GM19240 (cell line): Measurements from ENCODE around the gene ARPC1A.
"Not testable (repeated sequence)": the region's sequence is repeated elsewhere in the genome, so short reads cannot be mapped to it uniquely, and the experiment has no call there.

Experiments used
- DNase-seq: peaks from one replicate; pipeline ENCODE4 v3.0.0; 2011; ENCODE audit warnings: low spot score; ENCODE audit not compliant: insufficient read length

ARPC1A gene

GRCh38 chr7:99386584-99387238 is 61.0 kb downstream of the ARPC1A start:
- DNase-seq, result no peak

- DNase-seq, result not testable (repeated sequence)
These were observed 61.5 kb downstream of the ARPC1A start for GRCh38 chr7:99387239-99387635.

GRCh38 chr7:99387912-99388311 is 62.2 kb downstream of the ARPC1A start:
- DNase-seq, result no peak

GRCh38 chr7:99389772-99390171 is 64.1 kb downstream of the ARPC1A start:
- no peak for DNase-seq

- DNase-seq, result no peak
These were observed 65.4 kb downstream of the ARPC1A start for GRCh38 chr7:99390941-99391602.

GRCh38 chr7:99392046-99392445 is 66.3 kb downstream of the ARPC1A start:
- DNase-seq, result no peak

GRCh38 chr7:99392659-99393354 is 67.1 kb downstream of the ARPC1A start:
- DNase-seq, result no peak

- DNase-seq, result no peak
These were observed 67.9 kb downstream of the ARPC1A start for GRCh38 chr7:99393355-99394187.

- DNase-seq, result no peak
These were observed 68.4 kb downstream of the ARPC1A start for GRCh38 chr7:99394188-99394502.

- no peak for DNase-seq
These were observed 70.1 kb downstream of the ARPC1A start for GRCh38 chr7:99395616-99396327.

- no peak for DNase-seq
These were observed 71.0 kb downstream of the ARPC1A start for GRCh38 chr7:99396418-99397296.

- no peak for DNase-seq
These were observed 71.7 kb downstream of the ARPC1A start for GRCh38 chr7:99397297-99397983.

GRCh38 chr7:99398891-99399445 is 73.3 kb downstream of the ARPC1A start:
- no peak for DNase-seq

GRCh38 chr7:99399597-99399996 is 73.9 kb downstream of the ARPC1A start:
- no peak for DNase-seq

GRCh38 chr7:99402854-99403253 is 77.2 kb downstream of the ARPC1A start:
- no peak for DNase-seq

- DNase-seq, result no peak
These were observed 78.1 kb downstream of the ARPC1A start for GRCh38 chr7:99403764-99404163.

- DNase-seq, result no peak
These were observed 78.7 kb downstream of the ARPC1A start for GRCh38 chr7:99404235-99404976.

GRCh38 chr7:99404977-99405320 is 79.3 kb downstream of the ARPC1A start:
- DNase-seq, result no peak

GRCh38 chr7:99406557-99406956 is 80.9 kb downstream of the ARPC1A start:
- no peak for DNase-seq
